HG02885 (cell line): ENCODE data around the gene TEX30.

Source experiments
- ATAC-seq: cut with Tn5 transposase; IDR thresholded peaks from one replicate; pipeline ENCODE4 v1.9.1; 2021; ENCODE audit warnings: mild to moderate bottlenecking; ENCODE audit not compliant: unreplicated experiment, poor library complexity

The TEX30 gene

GRCh38 chr13:102724923-102725322, 48.7 kb downstream of the TEX30 start:
- no peak for ATAC-seq

- ATAC-seq: no peak
Measured at GRCh38 chr13:102721800-102722231, 51.8 kb downstream of the TEX30 start.

- ATAC-seq: no peak
Measured at GRCh38 chr13:102718746-102719145, 54.8 kb downstream of the TEX30 start.
